HL-60 (cell line): ENCODE data around the gene ADGRL2.

Experiments
- CTCF ChIP-seq: IDR thresholded peaks from one replicate; pipeline ENCODE4 v1.5.1; 2011; ENCODE audit warnings: low read length, control low read depth, inconsistent platforms; ENCODE audit not compliant: insufficient read depth
- POLR2AphosphoS5 ChIP-seq: IDR thresholded peaks from 2 replicates; pipeline ENCODE4 v1.6.1; 2012; ENCODE audit warnings: low read depth
- SPI1 ChIP-seq: IDR thresholded peaks from 2 replicates; pipeline ENCODE4 v1.6.1; 2012; ENCODE audit warnings: low read depth, mild to moderate bottlenecking, borderline replicate concordance

GRCh38 chr1:82013702-82014101 lies 213.0 kb downstream of the ADGRL2 start:
- TF ChIP-seq CTCF, result no peak
- no peak for TF ChIP-seq SPI1
- TF ChIP-seq POLR2AphosphoS5, result no peak
